ENCODE data around the gene FNIP2.
"Not testable (repeated sequence)": the region's sequence is repeated elsewhere in the genome, so short reads cannot be mapped to it uniquely, and the experiment has no call there.

- TF ChIP-seq CTCF, POLR2A (IDR thresholded peaks at IDR 0.05): not testable (repeated sequence)
Observed at GRCh38 chr4:158902280-158903078, 133.7 kb downstream of the FNIP2 start.

Measured in testis (tissue), 2 donors.